Caco-2 (cell line): ENCODE measurements around the gene REPS2. TPM values are rescaled to one million over a fixed set of nuclear protein-coding genes. Genes with fewer than 3 reads are reported as not detected.
A peak's percentile ranks its signal among the peaks of the same experiment; 100 is the strongest.

ENCODE experiments used
- BruUV-seq: library from RNA; stranded (reverse); fragments of 400-500 nt; replicated peaks from 2 replicates; lab custom pipeline; 2021; lab: Mats Ljungman, UMichigan
- CTCF ChIA-PET: fragments of 300-600 bp; sonication (Branson Sonifier 250); formaldehyde crosslinking; loops from one replicate; lab custom pipeline; 2022; ENCODE audit warnings: antibody characterized with exemption; lab: Charles Lee
- POLR2A ChIA-PET: fragments of 300-600 bp; sonication (Branson Sonifier 250); formaldehyde crosslinking; loops from one replicate; lab custom pipeline; 2022; ENCODE audit warnings: antibody characterized with exemption; lab: Charles Lee
- DNase-seq, 2 experiments: peaks; one replicate each; pipeline versions ENCODE4 v3.0.0 to v3.0.0-alpha.2; 2020 to 2022
- H3K27me3 ChIP-seq: replicated peaks from 2 replicates; pipeline ENCODE4 v1.6.0; 2011; ENCODE audit warnings: low read length; ENCODE audit not compliant: control insufficient read depth, insufficient read depth
- H3K36me3 ChIP-seq: 2 replicates; pipeline ENCODE4 v1.5.1; 2011; ENCODE audit warnings: low read length; ENCODE audit not compliant: control insufficient read depth, insufficient read depth
- H3K4me1 ChIP-seq: fragments of 250-450 bp; sonication (Bioruptor Pico); 2 replicates; pipeline ENCODE4 v1.5.1; 2020; ENCODE audit warnings: mild to moderate bottlenecking
- H3K4me3 ChIP-seq: 2 replicates; pipeline ENCODE4 v1.5.1; 2011; ENCODE audit warnings: low read depth, mild to moderate bottlenecking, control low read depth, low read length
- H3K9me3 ChIP-seq: fragments of 250-450 bp; sonication (Bioruptor Pico); 2 replicates; pipeline ENCODE4 v1.5.1; 2020; ENCODE audit warnings: mild to moderate bottlenecking, moderate library complexity
- H3K27ac Mint-ChIP-seq: one replicate; pipeline ENCODE4 v1.8.0; 2022; ENCODE audit warnings: mixed read lengths; ENCODE audit not compliant: unreplicated experiment
- H3K27me3 Mint-ChIP-seq: one replicate; pipeline ENCODE4 v1.8.0; 2022; ENCODE audit warnings: mixed read lengths; ENCODE audit not compliant: insufficient read depth, unreplicated experiment
- H3K36me3 Mint-ChIP-seq: one replicate; pipeline ENCODE4 v1.8.0; 2022; ENCODE audit warnings: mild to moderate bottlenecking, mixed read lengths; ENCODE audit not compliant: insufficient read depth, unreplicated experiment
- H3K4me1 Mint-ChIP-seq: one replicate; pipeline ENCODE4 v1.8.0; 2022; ENCODE audit warnings: low read depth, mixed read lengths; ENCODE audit not compliant: unreplicated experiment
- H3K4me3 Mint-ChIP-seq: one replicate; pipeline ENCODE4 v1.8.0; 2022; ENCODE audit warnings: mild to moderate bottlenecking, moderate library complexity, mixed read lengths; ENCODE audit not compliant: unreplicated experiment
- H3K9me3 Mint-ChIP-seq: one replicate; pipeline ENCODE4 v1.8.0; 2022; ENCODE audit warnings: mixed read lengths; ENCODE audit not compliant: unreplicated experiment
- intact Hi-C: fragments of 100-400 bp; cut with micrococcal nuclease; formaldehyde crosslinking; loops from one replicate; pipeline ENCODE4 v1.10.0; 2022; ENCODE audit not compliant: unreplicated experiment
- total RNA-seq: library from RNA; stranded (reverse); gene quantifications from 2 replicates; pipeline ENCODE4 v1.2.3, GENCODE V29; 2022
- TF ChIP-seq, protein P1 (sequence below), 2 experiments: fragments of 200-600 bp in 1 of 2; IDR thresholded peaks; 1 replicate in 1 of 2; 2 replicates in 1 of 2; pipeline versions ENCODE4 v1.5.1 to v1.8.0; 2011 to 2022; ENCODE audit warnings: antibody characterized with exemption in 1 of 2, control low read depth in 1 of 2, inconsistent platforms in 1 of 2, low read depth in 1 of 2, low read length in 1 of 2, mild to moderate bottlenecking in 1 of 2, moderate library complexity in 1 of 2; ENCODE audit not compliant: insufficient read depth in 1 of 2, severe bottlenecking in 1 of 2, unreplicated experiment in 1 of 2

Gene REPS2
- total RNA-seq, 1 experiment from 2014 or later, result 0.86 TPM

DNA sequence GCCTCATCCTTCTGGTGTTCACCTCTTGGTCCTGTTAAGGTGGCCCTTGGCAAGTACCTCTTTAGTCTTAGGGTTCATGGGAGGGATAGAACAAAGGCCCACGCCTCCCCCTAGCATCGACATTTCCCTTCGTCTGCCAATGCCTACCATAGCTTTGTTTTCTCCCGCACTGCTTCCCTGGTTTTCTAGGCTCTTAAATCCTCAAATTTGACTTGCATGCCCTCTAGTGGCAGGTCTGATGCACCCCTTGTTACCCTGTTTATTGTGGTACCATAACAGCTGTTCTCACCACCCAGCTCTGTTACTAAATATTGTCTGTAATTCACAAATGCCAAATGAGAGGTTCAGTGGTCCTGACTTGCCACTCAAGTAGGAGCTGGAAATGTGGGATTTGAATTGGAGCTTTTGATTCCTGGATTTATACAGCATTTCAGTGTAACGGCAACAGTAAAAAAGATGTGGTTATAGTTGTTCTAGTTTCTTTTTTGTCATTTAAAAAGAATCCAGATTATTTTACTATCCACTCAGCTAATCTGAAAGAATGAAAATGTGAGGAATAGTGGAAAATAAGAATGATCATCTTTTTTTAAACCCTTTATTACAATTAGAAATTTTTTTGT lies 100.1 kb downstream of the REPS2 start:
- H3K4me3 Mint-ChIP-seq, result no peak overlapping the region
- peaks cover 3% of the 10 kb centered on the region for H3K27me3 Mint-ChIP-seq
- no peak overlapping the region for H3K27ac Mint-ChIP-seq
- ChIA-PET CTCF (interaction anchor here (0.5 to 1.9 kb wide), 14 partner anchors 23 to 690 kb away, joined by 3 to 42 read pairs (median 5); partner anchors contain the start of gene SCML1), POLR2A (no interaction called here)
- TF ChIP-seq, protein P1, sequence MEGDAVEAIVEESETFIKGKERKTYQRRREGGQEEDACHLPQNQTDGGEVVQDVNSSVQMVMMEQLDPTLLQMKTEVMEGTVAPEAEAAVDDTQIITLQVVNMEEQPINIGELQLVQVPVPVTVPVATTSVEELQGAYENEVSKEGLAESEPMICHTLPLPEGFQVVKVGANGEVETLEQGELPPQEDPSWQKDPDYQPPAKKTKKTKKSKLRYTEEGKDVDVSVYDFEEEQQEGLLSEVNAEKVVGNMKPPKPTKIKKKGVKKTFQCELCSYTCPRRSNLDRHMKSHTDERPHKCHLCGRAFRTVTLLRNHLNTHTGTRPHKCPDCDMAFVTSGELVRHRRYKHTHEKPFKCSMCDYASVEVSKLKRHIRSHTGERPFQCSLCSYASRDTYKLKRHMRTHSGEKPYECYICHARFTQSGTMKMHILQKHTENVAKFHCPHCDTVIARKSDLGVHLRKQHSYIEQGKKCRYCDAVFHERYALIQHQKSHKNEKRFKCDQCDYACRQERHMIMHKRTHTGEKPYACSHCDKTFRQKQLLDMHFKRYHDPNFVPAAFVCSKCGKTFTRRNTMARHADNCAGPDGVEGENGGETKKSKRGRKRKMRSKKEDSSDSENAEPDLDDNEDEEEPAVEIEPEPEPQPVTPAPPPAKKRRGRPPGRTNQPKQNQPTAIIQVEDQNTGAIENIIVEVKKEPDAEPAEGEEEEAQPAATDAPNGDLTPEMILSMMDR (IDR thresholded peaks at IDR 0.05; ENCODE audit: insufficient read depth in 1 of 2, low read depth in 1 of 2, low read length in 1 of 2, severe bottlenecking in 1 of 2, unreplicated experiment in 1 of 2), result peak; percentile 59 to 69
- DNase-seq, result peak; percentile 43 to 63
- no TSS peak for BruUV-seq
- no peaks in the 10 kb centered on the region for H3K9me3 Mint-ChIP-seq
- H3K4me1 Mint-ChIP-seq, result no peaks in the 10 kb centered on the region
- no peaks in the 10 kb centered on the region for H3K36me3 Mint-ChIP-seq
- H3K4me3 ChIP-seq, result no peak overlapping the region
- no peaks in the 10 kb centered on the region for H3K4me1 ChIP-seq
- intact Hi-C loops, result loop anchor here (1.0 to 5.0 kb wide), 3 partner anchors 39 to 209 kb away; no protein-coding TSS in a partner anchor
- H3K9me3 ChIP-seq, result no peaks in the 10 kb centered on the region
- no peaks in the 10 kb centered on the region for H3K36me3 ChIP-seq
- no peaks in the 10 kb centered on the region for H3K27me3 ChIP-seq

DNA sequence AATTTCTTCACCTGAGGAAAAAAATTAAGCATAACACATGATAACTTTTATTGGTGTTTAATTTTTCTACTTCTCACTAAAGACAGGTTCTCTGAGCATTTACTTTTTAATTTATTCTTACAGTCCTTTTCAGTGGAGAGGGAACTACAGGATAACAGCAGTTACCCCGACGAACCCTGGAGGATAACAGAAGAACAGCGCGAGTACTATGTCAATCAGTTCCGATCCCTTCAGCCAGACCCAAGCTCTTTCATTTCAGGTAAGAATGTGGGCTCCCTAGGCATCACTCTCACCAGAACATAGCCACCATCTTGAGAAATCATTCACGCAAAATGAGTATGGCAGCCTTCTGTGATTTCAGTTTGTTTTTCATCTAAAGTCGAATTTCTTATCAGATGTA lies 100.8 kb downstream of the REPS2 start:
- TF ChIP-seq, protein P1 (IDR thresholded peaks at IDR 0.05; ENCODE audit: insufficient read depth in 1 of 2, low read depth in 1 of 2, low read length in 1 of 2, severe bottlenecking in 1 of 2, unreplicated experiment in 1 of 2), result no peak
- CTCF ChIA-PET, result interaction anchor here (0.5 to 1.9 kb wide), 8 partner anchors 23 to 221 kb away, joined by 3 to 42 read pairs (median 6); no protein-coding TSS in a partner anchor
- H3K36me3 ChIP-seq, result no peaks in the 10 kb centered on the region
- no peak overlapping the region for H3K4me3 ChIP-seq
- Mint-ChIP-seq H3K4me1 (no peaks in the 10 kb centered on the region), H3K36me3 (no peaks in the 10 kb centered on the region), H3K9me3 (no peaks in the 10 kb centered on the region), H3K27me3 (peaks cover 3% of the 10 kb centered on the region), H3K27ac (no peak overlapping the region), H3K4me3 (no peak overlapping the region)
- POLR2A ChIA-PET, result no interaction called here
- no TSS peak for BruUV-seq
- no peaks in the 10 kb centered on the region for H3K27me3 ChIP-seq
- intact Hi-C loops, result loop anchor here (5.0 kb wide), 1 partner anchor 210 kb away; no protein-coding TSS in a partner anchor
- no peak for DNase-seq
- no peaks in the 10 kb centered on the region for H3K4me1 ChIP-seq
- no peaks in the 10 kb centered on the region for H3K9me3 ChIP-seq

DNA sequence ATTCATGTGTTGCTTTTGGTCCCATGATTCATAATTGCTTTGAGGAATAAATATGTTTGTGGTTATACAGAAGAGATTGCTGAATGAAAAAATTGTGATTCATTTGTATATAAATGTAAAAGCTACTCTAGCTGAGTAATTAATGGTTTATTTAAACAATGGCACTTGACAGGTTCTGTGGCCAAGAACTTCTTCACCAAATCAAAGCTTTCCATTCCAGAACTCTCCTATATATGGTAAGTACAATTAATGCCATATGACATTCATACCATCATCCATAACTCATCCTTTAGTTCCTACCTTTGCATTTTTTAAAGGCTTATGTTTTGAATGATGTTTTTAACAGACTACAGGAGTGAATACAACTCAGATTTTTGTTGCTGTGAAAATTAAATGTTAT lies 105.8 kb downstream of the REPS2 start:
- Histone ChIP-seq H3K4me1 (no peaks in the 10 kb centered on the region), H3K9me3 (no peaks in the 10 kb centered on the region), H3K27me3 (no peaks in the 10 kb centered on the region), H3K4me3 (no peak overlapping the region), H3K36me3 (no peaks in the 10 kb centered on the region)
- DNase-seq, result no peak
- Mint-ChIP-seq H3K27ac (no peak overlapping the region), H3K27me3 (no peaks in the 10 kb centered on the region), H3K36me3 (no peaks in the 10 kb centered on the region), H3K4me1 (no peaks in the 10 kb centered on the region), H3K4me3 (no peak overlapping the region), H3K9me3 (no peaks in the 10 kb centered on the region)
- TF ChIP-seq, protein P1 (IDR thresholded peaks at IDR 0.05; ENCODE audit: insufficient read depth in 1 of 2, low read depth in 1 of 2, low read length in 1 of 2, severe bottlenecking in 1 of 2, unreplicated experiment in 1 of 2), result no peak
- intact Hi-C loops, result no loop called here
- ChIA-PET CTCF (no interaction called here), POLR2A (no interaction called here)
- BruUV-seq, result no TSS peak
